GM10266 (cell line): ENCODE measurements around the gene MMP24OS.

Source experiments
- DNase-seq: peaks from one replicate; pipeline ENCODE4 v3.0.0; 2012; ENCODE audit errors: extremely low spot score
- TF ChIP-seq, protein P1 (sequence below): IDR thresholded peaks from 2 replicates; pipeline ENCODE4 v1.5.1; 2012; ENCODE audit warnings: mild to moderate bottlenecking, low read depth; ENCODE audit not compliant: control insufficient read depth, insufficient read depth; ENCODE audit errors: missing control alignments

MMP24OS gene

DNA sequence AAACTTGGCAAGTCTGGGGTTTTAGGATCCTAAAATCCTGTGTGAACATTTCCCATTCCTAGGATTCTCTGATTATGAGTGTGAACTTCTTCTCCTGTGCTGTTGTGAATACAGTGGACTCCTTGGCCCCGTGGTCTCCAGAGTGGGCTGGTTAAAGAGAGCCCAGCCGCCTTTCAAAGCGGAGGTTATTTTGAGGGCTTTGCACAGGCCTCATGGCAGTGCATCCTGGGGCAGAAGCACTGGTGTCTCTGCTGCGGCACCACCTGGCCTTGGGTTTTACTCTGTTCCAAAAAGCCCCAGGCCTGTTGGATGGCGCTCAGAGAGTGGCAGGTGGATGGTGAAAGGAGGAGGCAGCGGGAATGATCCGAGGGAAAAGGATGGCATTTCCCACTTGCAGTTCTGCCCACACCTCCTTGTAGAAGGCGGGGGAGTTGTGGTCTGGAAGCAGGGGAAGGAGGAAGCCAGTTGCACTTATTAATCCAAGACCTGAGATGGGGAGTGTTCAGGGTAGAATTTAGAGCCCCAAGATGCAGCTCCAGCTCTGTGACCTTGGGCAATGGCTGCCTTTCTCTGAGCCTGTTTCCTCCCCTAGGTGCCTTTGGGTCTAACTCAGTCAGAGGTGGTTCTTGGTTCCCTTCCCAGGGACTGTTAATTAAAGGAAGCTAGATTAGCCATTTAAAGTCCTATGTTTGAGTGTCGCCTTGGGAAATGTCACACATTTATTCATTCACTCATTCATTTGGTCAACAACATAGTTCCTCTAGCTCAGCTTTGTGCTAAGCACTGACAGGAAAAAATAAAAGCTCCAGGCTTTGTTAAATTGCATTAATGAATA is 29.1 kb downstream of the MMP24OS start:
- TF ChIP-seq, protein P1, sequence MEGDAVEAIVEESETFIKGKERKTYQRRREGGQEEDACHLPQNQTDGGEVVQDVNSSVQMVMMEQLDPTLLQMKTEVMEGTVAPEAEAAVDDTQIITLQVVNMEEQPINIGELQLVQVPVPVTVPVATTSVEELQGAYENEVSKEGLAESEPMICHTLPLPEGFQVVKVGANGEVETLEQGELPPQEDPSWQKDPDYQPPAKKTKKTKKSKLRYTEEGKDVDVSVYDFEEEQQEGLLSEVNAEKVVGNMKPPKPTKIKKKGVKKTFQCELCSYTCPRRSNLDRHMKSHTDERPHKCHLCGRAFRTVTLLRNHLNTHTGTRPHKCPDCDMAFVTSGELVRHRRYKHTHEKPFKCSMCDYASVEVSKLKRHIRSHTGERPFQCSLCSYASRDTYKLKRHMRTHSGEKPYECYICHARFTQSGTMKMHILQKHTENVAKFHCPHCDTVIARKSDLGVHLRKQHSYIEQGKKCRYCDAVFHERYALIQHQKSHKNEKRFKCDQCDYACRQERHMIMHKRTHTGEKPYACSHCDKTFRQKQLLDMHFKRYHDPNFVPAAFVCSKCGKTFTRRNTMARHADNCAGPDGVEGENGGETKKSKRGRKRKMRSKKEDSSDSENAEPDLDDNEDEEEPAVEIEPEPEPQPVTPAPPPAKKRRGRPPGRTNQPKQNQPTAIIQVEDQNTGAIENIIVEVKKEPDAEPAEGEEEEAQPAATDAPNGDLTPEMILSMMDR: no peak
- no peak for DNase-seq

DNA sequence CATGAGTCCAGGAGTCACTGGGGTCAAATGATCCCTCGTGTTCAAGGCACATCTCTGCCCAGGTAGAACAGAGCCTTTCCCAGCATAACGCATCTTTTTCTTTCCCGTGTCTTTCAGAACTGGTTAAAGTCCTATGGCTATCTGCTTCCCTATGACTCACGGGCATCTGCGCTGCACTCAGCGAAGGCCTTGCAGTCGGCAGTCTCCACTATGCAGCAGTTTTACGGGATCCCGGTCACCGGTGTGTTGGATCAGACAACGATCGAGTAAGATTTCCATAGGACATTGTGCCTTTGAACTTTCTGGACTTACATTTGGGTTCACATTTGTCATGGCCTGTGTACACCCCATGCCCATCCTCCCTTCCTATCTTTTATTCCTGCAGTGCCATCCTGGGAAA is 31.2 kb downstream of the MMP24OS start:
- no peak for DNase-seq
- TF ChIP-seq, protein P1: no peak

DNA sequence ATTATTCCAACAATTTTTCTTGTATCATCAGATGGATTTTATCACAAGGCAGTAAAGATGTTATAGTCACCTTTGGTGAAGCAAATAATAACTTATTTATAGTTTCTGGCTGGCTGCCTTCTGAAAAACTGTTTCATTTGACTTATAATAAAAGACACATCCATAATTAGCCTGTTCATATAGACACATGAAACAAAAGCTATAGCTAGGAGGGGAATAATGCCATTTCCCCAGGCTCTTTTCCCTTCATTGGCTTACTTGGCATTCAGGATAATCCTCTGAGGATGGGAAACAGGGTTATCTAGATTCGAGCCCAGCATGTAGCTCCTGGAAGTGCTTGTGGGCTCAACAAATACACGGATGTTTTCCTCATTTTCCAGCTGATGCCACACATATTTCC is 33.9 kb downstream of the MMP24OS start:
- TF ChIP-seq, protein P1: no peak
- DNase-seq: no peak

DNA sequence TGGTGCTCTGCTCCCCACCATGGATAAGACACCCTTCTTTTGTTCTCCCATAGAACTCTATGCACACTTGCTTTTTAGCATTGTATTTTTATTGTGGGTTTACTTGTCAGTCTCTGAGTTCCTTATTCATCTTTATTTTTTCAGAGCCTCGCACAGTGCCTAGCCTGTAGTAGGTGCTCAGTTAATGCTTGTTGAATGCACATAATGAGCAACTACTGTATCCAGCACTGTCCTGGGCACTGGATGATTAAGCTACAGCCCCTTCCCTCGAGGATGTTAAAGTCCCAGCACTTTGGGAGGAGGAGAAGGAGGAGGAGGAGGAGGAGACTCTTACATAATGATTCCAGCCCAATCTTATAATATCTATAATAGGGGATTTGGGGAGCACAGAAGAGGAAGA is 34.6 kb downstream of the MMP24OS start:
- no peak for DNase-seq
- TF ChIP-seq, protein P1: no peak

DNA sequence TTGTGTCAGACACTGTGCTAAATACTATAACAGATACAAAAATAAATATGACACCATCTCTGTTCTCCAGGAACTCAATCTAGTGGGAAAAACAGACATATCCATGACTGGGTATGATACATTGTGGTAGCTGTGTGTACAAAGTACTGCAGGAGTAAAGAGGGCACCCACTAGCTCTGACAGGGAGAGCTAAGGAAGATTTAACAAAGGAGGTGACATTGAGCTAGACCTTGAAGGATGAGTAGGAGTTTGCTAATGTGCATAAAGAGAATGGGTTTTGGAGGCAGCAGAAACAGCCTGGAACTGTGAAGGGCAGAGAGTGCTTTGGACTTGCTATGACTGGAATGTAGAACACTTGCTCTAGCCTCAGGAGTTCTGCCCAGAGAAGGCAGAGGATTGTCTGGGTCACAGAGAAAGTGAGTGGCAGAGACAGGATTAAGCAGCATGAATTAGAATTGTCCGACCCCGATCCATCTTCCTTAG is 37.1 kb downstream of the MMP24OS start:
- no peak for DNase-seq
- TF ChIP-seq, protein P1: no peak

DNA sequence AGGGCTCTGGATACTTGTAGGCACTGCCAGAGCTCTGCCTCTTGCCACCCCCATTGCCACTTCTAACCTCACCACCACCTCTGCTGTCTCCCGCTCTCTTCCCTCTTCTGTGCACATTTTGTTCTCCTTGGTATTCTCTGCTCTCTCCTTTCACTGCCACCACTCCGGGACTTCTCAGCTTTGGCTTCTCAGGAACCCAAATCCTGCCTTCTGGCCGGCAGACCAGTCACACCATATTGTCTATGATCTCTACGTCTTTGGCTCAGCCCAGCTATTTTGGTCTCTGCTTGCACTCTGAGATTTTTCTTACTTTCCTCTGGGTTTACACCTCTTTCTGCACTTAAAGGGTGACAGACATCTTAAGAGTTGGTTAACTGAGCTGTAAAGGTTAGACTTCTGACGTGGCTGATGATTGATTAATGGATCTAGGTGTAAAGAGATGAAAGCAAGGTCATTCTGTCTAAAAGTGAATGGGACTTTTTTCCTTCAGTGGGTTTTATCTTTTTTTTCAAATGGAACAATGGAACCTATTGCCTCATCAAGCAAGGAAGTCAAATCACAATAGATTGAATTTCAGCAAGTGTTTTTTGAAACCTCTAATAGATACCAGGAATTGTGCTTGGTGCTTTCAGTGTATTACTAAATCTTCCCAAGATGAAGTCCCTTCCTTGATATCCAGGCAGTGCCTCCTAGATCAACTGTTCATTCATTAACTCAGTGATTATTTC is 37.7 kb downstream of the MMP24OS start:
- TF ChIP-seq, protein P1: no peak
- DNase-seq: no peak

DNA sequence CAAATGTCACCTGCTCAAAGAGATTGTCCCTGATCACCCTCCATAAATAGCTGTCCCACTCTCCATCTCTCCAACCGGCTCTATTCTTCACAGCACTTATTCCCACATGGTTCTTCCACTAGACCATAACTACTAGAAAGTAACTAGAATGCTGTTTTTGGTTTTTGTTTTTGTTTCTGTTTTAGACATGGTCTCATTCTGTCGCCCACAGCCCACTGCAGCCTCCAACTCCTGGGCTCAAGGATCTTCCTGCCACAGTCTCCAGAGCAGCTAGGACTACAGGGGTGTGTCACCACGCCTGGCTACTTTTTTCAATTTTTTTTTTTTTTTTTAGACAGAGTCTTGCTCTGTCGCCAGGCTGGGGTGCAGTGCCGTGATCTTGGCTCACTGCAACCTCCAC is 39.2 kb downstream of the MMP24OS start:
- TF ChIP-seq, protein P1: no peak
- no peak for DNase-seq
